WTC11 (cell line): Measurements from ENCODE around the gene VSIR. TPM values are rescaled to one million over a fixed set of nuclear protein-coding genes. Genes with fewer than 3 reads are reported as not detected.
A peak's percentile ranks its signal among the peaks of the same experiment; 100 is the strongest.

ENCODE experiments used
- ATAC-seq: fragments of 200-7000 bp; cut with Tn5 transposase; 2 replicates; pipeline ENCODE4 v1.10.0; 2021; ENCODE audit warnings: mild to moderate bottlenecking, moderate library complexity
- CTCF ChIA-PET: fragments of 300-600 bp; sonication (Branson Sonifier 250); formaldehyde crosslinking; loops from one replicate; lab custom pipeline; 2021; ENCODE audit warnings: antibody characterized with exemption; lab: Charles Lee
- POLR2A ChIA-PET: fragments of 350-600 bp; sonication (Branson Sonifier 250); formaldehyde crosslinking; loops from one replicate; lab custom pipeline; 2021; ENCODE audit warnings: antibody characterized with exemption; lab: Charles Lee
- DNase-seq: peaks from one replicate; pipeline ENCODE4 v3.0.0; 2021; ENCODE audit warnings: low spot score
- H3K27ac Mint-ChIP-seq: 2 replicates; pipeline ENCODE4 v1.8.0; 2021; ENCODE audit warnings: mixed read lengths
- H3K27me3 Mint-ChIP-seq: 2 replicates; pipeline ENCODE4 v1.8.0; 2021; ENCODE audit warnings: low read depth, mild to moderate bottlenecking, moderate library complexity, mixed read lengths
- H3K36me3 Mint-ChIP-seq: 2 replicates; pipeline ENCODE4 v1.8.0; 2021; ENCODE audit warnings: mixed read lengths
- H3K4me1 Mint-ChIP-seq: 2 replicates; pipeline ENCODE4 v1.8.0; 2022; ENCODE audit warnings: mixed read lengths
- H3K4me3 Mint-ChIP-seq: 2 replicates; pipeline ENCODE4 v1.8.0; 2021; ENCODE audit warnings: mild to moderate bottlenecking, moderate library complexity, mixed read lengths
- H3K9me3 Mint-ChIP-seq: 2 replicates; pipeline ENCODE4 v1.8.0; 2021; ENCODE audit warnings: mixed read lengths
- EMX1 ChIP-seq: fragments of 250-450 bp; sonication (Bioruptor Pico); IDR thresholded peaks from 2 replicates; pipeline ENCODE4 v1.8.0; 2021; ENCODE audit warnings: mild to moderate bottlenecking
- FOXJ3 ChIP-seq: sonication (generic); formaldehyde crosslinking; IDR thresholded peaks from 2 replicates; pipeline ENCODE4 v1.9.0; 2021; ENCODE audit warnings: missing genetic modification reagents, mild to moderate bottlenecking, borderline replicate concordance
- HMGA2 ChIP-seq: fragments of 250-450 bp; sonication (Bioruptor Pico); IDR thresholded peaks from 2 replicates; pipeline ENCODE4 v1.4.0; 2021; ENCODE audit warnings: mild to moderate bottlenecking, moderate library complexity
- PRRX2 ChIP-seq: fragments of 250-450 bp; sonication (Bioruptor Pico); IDR thresholded peaks from 2 replicates; pipeline ENCODE4 v1.8.0; 2021; ENCODE audit warnings: mild to moderate bottlenecking
- SMAD3 ChIP-seq: sonication (generic); formaldehyde crosslinking; IDR thresholded peaks from 2 replicates; pipeline ENCODE4 v1.8.0; 2022; ENCODE audit warnings: missing genetic modification reagents, mild to moderate bottlenecking, borderline replicate concordance
- SMAD4 ChIP-seq: sonication (generic); formaldehyde crosslinking; IDR thresholded peaks from 2 replicates; pipeline ENCODE4 v1.8.0; 2022; ENCODE audit warnings: mild to moderate bottlenecking, missing genetic modification reagents
- TCF7 ChIP-seq: sonication (generic); formaldehyde crosslinking; IDR thresholded peaks from 2 replicates; pipeline ENCODE4 v1.8.0; 2022; ENCODE audit warnings: mild to moderate bottlenecking, low read depth, missing genetic modification reagents, moderate library complexity
- TEAD4 ChIP-seq: sonication (generic); formaldehyde crosslinking; IDR thresholded peaks from 2 replicates; pipeline ENCODE4 v1.8.0; 2022; ENCODE audit warnings: mild to moderate bottlenecking, missing genetic modification reagents
- ZNF219 ChIP-seq: sonication (generic); formaldehyde crosslinking; IDR thresholded peaks from 2 replicates; pipeline ENCODE4 v1.8.0; 2023; ENCODE audit warnings: missing genetic modification reagents, mild to moderate bottlenecking, borderline replicate concordance
- ZNF232 ChIP-seq: sonication (generic); formaldehyde crosslinking; IDR thresholded peaks from 2 replicates; pipeline ENCODE4 v1.8.0; 2022; ENCODE audit warnings: mild to moderate bottlenecking, missing genetic modification reagents
- ZNF671 ChIP-seq: fragments of 250-450 bp; sonication (Bioruptor Pico); IDR thresholded peaks from 2 replicates; pipeline ENCODE4 v1.8.0; 2021; ENCODE audit warnings: mild to moderate bottlenecking
- total RNA-seq: library from RNA; stranded (reverse); gene quantifications from 3 replicates; pipeline ENCODE4 v1.2.3, GENCODE V29; 2021
- TF ChIP-seq, protein P1 (sequence below): sonication (generic); formaldehyde crosslinking; IDR thresholded peaks from 2 replicates; pipeline ENCODE4 v1.8.1; 2022; ENCODE audit warnings: missing genetic modification reagents, borderline replicate concordance
- TF ChIP-seq, protein P2 (sequence below): sonication (generic); formaldehyde crosslinking; IDR thresholded peaks from 2 replicates; pipeline ENCODE4 v1.8.0; 2022; ENCODE audit warnings: missing genetic modification reagents
- TF ChIP-seq, protein P3 (sequence below): sonication (generic); formaldehyde crosslinking; IDR thresholded peaks from 2 replicates; pipeline ENCODE4 v1.8.0; 2022; ENCODE audit warnings: mild to moderate bottlenecking, missing genetic modification reagents
- TF ChIP-seq, protein P4 (sequence below): fragments of 250-450 bp; sonication (Bioruptor Pico); IDR thresholded peaks from 2 replicates; pipeline ENCODE4 v1.9.0; 2021; ENCODE audit warnings: mild to moderate bottlenecking
- TF ChIP-seq, protein P5 (sequence below): sonication (generic); formaldehyde crosslinking; IDR thresholded peaks from 2 replicates; pipeline ENCODE4 v1.8.1; 2022; ENCODE audit warnings: low read depth, mild to moderate bottlenecking, moderate library complexity, missing genetic modification reagents, borderline replicate concordance

Gene VSIR
- total RNA-seq, 1 experiment from 2014 or later, result 0.74 TPM

DNA sequence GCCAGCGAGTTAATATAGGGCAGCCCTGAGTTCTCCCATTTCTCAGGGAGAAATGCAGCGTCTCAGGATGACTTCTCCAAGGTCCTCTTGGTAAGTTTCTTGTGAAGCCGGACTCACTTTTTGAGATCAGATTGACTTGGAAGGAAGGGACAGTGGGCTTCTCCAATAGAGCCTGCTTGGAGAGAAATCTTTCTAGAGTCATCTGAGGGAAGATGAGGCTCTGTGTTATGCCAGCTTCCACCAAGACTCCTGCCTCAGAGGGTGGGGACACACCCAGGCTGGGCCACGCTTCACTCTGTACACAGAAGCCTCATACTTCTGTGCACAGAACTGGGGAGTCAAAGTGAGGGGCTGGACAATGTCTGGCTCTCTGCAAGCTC lies 59.3 kb downstream of the VSIR start (continued):
- TF ChIP-seq TCF7 (CRISPR knock-in tag), result no peak
- TF ChIP-seq ZNF671 (CRISPR knock-in tag), result no peak
- TF ChIP-seq HMGA2 (CRISPR knock-in tag), result no peak
- TF ChIP-seq PRRX2 (CRISPR knock-in tag), result no peak

DNA sequence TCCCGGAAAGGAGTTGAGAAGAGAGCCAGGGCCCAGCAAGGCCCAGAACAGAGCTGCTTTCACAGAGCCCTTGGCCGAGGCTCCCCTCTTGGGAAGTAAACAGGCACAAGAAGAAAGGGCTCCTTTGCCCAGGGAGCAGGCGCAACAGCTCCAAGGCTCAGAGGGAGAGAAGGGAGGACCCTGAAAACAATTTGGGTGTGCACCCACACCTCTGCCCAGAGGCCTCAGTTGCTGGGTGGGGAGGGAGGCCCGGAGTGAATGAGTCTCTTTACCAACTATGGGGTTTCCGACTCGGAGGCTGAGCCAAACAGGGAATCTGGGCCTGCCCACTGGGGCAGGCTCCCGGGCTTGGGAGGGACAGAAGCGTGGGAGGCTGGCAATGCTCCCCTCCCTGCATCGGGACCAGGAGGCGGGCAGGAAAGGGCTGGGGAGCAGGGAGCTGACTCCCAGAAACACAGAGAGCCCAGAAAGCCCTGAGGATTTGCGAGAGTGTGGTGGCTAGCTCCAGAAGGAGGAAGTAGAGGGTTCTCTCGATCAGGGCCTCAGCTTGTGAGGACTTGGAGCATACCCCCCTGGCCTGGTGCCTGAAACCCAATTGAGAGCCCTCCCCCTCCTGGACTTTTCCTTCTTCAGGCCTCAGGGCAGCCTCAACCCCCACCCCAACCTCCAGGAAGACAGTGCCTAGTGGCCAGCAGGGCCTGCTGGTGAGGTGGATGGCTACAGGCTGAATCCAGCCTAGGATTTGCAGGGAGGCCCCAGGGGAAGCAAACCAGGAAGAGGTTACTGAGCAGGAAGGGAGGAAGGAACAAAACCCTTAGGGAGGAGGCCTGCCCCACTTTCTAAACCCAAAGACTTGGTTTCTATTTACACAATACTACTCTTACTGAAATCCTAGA lies 59.9 kb downstream of the VSIR start:
- no peaks in the 10 kb centered on the region for H3K36me3 Mint-ChIP-seq
- H3K4me3 Mint-ChIP-seq, result no peak overlapping the region
- H3K4me1 Mint-ChIP-seq, result peaks cover 11% of the 10 kb centered on the region
- no peaks in the 10 kb centered on the region; the same call in 1 of the 2 replicates for H3K27me3 Mint-ChIP-seq
- ATAC-seq, result peak; percentile 59
- H3K27ac Mint-ChIP-seq, result peak overlapping the region; percentile 49
- DNase-seq, result no peak
- ChIA-PET POLR2A (no interaction called here), CTCF (interaction anchor here (0.6 to 4.6 kb wide), 10 partner anchors 16 to 395 kb away, joined by 3 to 34 read pairs (median 4); partner anchors contain the start of genes CDH23 and SLC29A3)
- no peaks in the 10 kb centered on the region for H3K9me3 Mint-ChIP-seq
- no peak for TF ChIP-seq PRRX2 (CRISPR knock-in tag)
- TF ChIP-seq ZNF232 (CRISPR knock-in tag), result no peak
- TF ChIP-seq, protein P1, sequence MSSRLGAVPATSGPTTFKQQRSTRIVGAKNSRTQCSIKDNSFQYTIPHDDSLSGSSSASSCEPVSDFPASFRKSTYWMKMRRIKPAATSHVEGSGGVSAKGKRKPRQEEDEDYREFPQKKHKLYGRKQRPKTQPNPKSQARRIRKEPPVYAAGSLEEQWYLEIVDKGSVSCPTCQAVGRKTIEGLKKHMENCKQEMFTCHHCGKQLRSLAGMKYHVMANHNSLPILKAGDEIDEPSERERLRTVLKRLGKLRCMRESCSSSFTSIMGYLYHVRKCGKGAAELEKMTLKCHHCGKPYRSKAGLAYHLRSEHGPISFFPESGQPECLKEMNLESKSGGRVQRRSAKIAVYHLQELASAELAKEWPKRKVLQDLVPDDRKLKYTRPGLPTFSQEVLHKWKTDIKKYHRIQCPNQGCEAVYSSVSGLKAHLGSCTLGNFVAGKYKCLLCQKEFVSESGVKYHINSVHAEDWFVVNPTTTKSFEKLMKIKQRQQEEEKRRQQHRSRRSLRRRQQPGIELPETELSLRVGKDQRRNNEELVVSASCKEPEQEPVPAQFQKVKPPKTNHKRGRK, result no peak
- TF ChIP-seq, protein P2, sequence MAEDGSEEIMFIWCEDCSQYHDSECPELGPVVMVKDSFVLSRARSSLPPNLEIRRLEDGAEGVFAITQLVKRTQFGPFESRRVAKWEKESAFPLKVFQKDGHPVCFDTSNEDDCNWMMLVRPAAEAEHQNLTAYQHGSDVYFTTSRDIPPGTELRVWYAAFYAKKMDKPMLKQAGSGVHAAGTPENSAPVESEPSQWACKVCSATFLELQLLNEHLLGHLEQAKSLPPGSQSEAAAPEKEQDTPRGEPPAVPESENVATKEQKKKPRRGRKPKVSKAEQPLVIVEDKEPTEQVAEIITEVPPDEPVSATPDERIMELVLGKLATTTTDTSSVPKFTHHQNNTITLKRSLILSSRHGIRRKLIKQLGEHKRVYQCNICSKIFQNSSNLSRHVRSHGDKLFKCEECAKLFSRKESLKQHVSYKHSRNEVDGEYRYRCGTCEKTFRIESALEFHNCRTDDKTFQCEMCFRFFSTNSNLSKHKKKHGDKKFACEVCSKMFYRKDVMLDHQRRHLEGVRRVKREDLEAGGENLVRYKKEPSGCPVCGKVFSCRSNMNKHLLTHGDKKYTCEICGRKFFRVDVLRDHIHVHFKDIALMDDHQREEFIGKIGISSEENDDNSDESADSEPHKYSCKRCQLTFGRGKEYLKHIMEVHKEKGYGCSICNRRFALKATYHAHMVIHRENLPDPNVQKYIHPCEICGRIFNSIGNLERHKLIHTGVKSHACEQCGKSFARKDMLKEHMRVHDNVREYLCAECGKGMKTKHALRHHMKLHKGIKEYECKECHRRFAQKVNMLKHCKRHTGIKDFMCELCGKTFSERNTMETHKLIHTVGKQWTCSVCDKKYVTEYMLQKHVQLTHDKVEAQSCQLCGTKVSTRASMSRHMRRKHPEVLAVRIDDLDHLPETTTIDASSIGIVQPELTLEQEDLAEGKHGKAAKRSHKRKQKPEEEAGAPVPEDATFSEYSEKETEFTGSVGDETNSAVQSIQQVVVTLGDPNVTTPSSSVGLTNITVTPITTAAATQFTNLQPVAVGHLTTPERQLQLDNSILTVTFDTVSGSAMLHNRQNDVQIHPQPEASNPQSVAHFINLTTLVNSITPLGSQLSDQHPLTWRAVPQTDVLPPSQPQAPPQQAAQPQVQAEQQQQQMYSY, result no peak
- TF ChIP-seq EMX1 (CRISPR knock-in tag), result no peak
- no peak for TF ChIP-seq ZNF219 (CRISPR knock-in tag)
- TF ChIP-seq TEAD4 (CRISPR knock-in tag), result no peak
- TF ChIP-seq, protein P3, sequence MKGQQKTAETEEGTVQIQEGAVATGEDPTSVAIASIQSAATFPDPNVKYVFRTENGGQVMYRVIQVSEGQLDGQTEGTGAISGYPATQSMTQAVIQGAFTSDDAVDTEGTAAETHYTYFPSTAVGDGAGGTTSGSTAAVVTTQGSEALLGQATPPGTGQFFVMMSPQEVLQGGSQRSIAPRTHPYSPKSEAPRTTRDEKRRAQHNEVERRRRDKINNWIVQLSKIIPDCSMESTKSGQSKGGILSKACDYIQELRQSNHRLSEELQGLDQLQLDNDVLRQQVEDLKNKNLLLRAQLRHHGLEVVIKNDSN (CRISPR knock-in tag), result no peak
- TF ChIP-seq, protein P4, sequence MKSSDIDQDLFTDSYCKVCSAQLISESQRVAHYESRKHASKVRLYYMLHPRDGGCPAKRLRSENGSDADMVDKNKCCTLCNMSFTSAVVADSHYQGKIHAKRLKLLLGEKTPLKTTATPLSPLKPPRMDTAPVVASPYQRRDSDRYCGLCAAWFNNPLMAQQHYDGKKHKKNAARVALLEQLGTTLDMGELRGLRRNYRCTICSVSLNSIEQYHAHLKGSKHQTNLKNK (CRISPR knock-in tag), result no peak
- no peak for TF ChIP-seq SMAD3 (CRISPR knock-in tag)
- no peak for TF ChIP-seq SMAD4
- TF ChIP-seq FOXJ3 (CRISPR knock-in tag), result no peak
- TF ChIP-seq, protein P5, sequence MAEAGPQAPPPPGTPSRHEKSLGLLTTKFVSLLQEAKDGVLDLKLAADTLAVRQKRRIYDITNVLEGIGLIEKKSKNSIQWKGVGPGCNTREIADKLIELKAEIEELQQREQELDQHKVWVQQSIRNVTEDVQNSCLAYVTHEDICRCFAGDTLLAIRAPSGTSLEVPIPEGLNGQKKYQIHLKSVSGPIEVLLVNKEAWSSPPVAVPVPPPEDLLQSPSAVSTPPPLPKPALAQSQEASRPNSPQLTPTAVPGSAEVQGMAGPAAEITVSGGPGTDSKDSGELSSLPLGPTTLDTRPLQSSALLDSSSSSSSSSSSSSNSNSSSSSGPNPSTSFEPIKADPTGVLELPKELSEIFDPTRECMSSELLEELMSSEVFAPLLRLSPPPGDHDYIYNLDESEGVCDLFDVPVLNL (CRISPR knock-in tag), result no peak
